ENCODE data around the gene KDM6B. TPM values are rescaled to one million over a fixed set of nuclear protein-coding genes. Genes with fewer than 3 reads are reported as not detected.

Gene KDM6B, protein sequence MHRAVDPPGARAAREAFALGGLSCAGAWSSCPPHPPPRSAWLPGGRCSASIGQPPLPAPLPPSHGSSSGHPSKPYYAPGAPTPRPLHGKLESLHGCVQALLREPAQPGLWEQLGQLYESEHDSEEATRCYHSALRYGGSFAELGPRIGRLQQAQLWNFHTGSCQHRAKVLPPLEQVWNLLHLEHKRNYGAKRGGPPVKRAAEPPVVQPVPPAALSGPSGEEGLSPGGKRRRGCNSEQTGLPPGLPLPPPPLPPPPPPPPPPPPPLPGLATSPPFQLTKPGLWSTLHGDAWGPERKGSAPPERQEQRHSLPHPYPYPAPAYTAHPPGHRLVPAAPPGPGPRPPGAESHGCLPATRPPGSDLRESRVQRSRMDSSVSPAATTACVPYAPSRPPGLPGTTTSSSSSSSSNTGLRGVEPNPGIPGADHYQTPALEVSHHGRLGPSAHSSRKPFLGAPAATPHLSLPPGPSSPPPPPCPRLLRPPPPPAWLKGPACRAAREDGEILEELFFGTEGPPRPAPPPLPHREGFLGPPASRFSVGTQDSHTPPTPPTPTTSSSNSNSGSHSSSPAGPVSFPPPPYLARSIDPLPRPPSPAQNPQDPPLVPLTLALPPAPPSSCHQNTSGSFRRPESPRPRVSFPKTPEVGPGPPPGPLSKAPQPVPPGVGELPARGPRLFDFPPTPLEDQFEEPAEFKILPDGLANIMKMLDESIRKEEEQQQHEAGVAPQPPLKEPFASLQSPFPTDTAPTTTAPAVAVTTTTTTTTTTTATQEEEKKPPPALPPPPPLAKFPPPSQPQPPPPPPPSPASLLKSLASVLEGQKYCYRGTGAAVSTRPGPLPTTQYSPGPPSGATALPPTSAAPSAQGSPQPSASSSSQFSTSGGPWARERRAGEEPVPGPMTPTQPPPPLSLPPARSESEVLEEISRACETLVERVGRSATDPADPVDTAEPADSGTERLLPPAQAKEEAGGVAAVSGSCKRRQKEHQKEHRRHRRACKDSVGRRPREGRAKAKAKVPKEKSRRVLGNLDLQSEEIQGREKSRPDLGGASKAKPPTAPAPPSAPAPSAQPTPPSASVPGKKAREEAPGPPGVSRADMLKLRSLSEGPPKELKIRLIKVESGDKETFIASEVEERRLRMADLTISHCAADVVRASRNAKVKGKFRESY (N-terminal part only)
- polyA plus RNA-seq (2012; ENCODE audit: insufficient read depth, insufficient read length, low read depth), result 28.2 TPM

DNA sequence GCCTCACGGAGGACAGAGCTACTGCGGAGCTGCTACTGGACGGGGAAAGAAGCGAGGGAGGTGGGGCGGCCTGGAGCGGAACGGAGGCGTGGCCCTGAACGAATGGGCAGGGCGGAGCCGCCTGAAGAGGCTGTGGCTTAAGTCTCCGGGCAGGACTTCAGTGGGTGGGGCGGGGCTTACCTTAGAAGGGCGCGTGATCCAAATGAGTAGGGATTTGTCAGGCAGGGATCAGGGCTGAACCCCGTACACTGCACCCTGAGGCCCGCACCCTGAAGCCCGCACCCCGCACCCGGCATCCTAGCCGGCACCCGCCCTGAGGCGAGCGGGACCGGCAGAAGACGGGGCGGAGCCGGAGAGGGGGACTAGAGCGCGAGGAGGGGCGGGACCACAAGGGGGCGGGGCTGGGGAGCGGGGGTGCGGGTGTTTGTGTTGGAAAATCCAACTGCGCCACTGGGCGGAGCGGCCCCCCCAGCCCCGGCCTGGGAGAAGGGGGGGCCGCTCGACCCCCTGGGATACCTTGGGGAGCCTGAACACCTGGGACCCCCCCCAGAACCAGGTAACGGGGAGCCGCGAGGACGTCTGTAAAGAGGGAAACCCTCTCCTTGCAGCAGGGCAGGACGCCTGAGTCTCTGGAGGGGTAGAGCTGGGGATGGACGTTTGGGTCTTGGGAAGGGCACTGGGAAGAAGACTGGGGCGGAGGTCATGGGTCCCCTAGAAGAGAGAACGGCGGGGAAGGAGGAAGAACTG, at the start of gene KDM6B:
Gene KDM6B, plus strand, starts transcription at position 423 of the 747 bp plus-strand sequence. CDS start 11,338 bp downstream, outside the sequence.
- H3K36me3 ChIP-seq, result no peaks in the 10 kb centered on the region
- H3K9me3 ChIP-seq, result no peaks in the 10 kb centered on the region
- TF ChIP-seq, protein P1, sequence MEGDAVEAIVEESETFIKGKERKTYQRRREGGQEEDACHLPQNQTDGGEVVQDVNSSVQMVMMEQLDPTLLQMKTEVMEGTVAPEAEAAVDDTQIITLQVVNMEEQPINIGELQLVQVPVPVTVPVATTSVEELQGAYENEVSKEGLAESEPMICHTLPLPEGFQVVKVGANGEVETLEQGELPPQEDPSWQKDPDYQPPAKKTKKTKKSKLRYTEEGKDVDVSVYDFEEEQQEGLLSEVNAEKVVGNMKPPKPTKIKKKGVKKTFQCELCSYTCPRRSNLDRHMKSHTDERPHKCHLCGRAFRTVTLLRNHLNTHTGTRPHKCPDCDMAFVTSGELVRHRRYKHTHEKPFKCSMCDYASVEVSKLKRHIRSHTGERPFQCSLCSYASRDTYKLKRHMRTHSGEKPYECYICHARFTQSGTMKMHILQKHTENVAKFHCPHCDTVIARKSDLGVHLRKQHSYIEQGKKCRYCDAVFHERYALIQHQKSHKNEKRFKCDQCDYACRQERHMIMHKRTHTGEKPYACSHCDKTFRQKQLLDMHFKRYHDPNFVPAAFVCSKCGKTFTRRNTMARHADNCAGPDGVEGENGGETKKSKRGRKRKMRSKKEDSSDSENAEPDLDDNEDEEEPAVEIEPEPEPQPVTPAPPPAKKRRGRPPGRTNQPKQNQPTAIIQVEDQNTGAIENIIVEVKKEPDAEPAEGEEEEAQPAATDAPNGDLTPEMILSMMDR (IDR thresholded peaks at IDR 0.05; ENCODE audit: low read depth, low read length), result no peak
- H3K27me3 ChIP-seq, result no peaks in the 10 kb centered on the region
- H3K4me3 ChIP-seq (ENCODE audit: low read depth, low read length), result peak within 1 kb of the TSS; percentile 56
- DNase-seq, result peak; percentile 84
- H3K4me1 ChIP-seq, result peaks cover 6% of the 10 kb centered on the region

DNA sequence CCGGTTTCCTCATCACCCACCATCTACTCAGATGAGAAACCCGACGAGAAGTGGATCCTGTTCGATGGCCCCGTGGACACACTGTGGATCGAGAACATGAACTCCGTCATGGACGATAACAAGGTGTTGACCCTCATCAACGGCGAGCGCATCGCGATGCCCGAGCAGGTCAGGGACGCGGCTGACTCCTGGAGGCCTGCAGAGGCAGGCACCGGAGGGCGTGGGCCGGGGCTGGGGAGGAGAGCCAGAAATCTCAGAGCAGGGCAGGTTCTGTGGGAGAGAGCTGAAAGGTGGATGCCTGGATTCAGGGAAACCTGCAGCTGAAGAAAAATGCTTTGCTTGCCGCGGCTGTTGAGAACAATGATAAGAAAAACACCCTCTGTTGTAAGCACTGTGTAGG, 47.2 kb upstream of the KDM6B start:
- Histone ChIP-seq H3K9me3 (no peaks in the 10 kb centered on the region), H3K36me3 (no peaks in the 10 kb centered on the region), H3K27me3 (no peaks in the 10 kb centered on the region), H3K4me3 (ENCODE audit: low read depth, low read length) (no peak overlapping the region), H3K4me1 (no peaks in the 10 kb centered on the region)
- TF ChIP-seq, protein P1 (IDR thresholded peaks at IDR 0.05; ENCODE audit: low read depth, low read length), result no peak
- no peak for DNase-seq

DNA sequence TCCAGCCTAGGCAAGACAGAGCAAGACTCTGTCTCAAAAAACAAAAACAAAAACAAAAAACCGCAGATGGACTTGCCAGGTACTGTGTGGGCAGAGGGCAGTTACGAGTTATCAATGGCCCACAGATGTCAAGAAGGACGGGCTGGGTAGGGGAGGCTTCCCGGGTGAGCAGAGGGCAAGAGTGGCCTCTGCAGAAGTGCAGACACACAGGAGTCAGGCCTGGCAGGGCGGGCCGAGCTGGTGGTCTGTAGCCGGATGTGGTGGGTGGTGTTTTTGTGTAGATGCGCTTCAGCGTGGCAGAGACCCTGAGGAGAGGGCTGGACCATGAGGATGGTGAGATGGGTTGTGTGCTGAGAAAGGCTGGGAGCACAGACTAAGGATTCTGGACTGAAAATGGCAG, 44.9 kb upstream of the KDM6B start:
- Histone ChIP-seq H3K36me3 (no peaks in the 10 kb centered on the region), H3K4me1 (no peaks in the 10 kb centered on the region), H3K9me3 (no peaks in the 10 kb centered on the region), H3K4me3 (ENCODE audit: low read depth, low read length) (no peak overlapping the region), H3K27me3 (no peaks in the 10 kb centered on the region)
- no peak for DNase-seq
- TF ChIP-seq, protein P1 (IDR thresholded peaks at IDR 0.05; ENCODE audit: low read depth, low read length), result no peak

DNA sequence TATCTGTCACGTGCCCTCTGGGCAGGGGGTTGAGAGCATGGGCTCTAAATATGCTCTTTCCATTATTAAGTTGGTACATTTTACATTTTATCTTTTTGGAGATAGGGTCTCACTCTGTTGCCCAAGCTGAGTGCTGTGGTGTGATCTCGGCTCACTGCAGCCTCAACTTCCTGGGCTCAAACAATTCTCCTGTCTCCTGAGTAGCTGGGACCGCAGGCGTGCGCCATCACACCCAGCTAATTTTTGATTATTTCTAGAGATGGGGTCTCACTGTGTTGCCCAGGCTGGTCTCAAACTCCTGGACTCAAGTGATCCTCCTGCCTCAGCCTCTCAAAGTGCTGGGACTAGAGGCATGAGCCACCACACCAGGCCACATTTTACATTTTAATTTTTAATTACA, 43.9 kb upstream of the KDM6B start:
- no peaks in the 10 kb centered on the region for H3K27me3 ChIP-seq
- TF ChIP-seq, protein P1 (IDR thresholded peaks at IDR 0.05; ENCODE audit: low read depth, low read length), result no peak
- no peaks in the 10 kb centered on the region for H3K9me3 ChIP-seq
- H3K4me3 ChIP-seq (ENCODE audit: low read depth, low read length), result no peak overlapping the region
- no peaks in the 10 kb centered on the region for H3K36me3 ChIP-seq
- DNase-seq, result no peak
- no peaks in the 10 kb centered on the region for H3K4me1 ChIP-seq

DNA sequence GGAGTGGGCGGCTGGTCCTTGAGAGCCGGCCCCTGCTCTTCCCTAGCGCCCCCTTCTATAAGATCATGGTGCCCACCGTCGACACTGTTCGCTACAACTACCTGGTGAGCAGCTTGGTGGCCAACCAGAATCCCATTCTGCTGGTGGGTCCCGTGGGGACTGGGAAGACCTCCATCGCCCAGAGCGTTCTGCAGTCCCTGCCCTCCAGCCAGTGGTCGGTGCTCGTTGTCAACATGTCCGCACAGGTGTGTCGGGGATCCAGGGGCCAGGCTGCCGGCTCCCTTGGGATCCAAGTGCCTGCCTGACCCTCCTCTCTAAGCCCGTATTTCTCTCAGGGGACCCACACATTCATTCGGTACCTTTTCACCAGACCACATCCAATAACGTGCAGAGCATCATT, 41.4 kb upstream of the KDM6B start:
- Histone ChIP-seq H3K4me1 (no peaks in the 10 kb centered on the region), H3K27me3 (no peaks in the 10 kb centered on the region), H3K36me3 (no peaks in the 10 kb centered on the region), H3K9me3 (no peaks in the 10 kb centered on the region), H3K4me3 (ENCODE audit: low read depth, low read length) (no peak overlapping the region)
- TF ChIP-seq, protein P1 (IDR thresholded peaks at IDR 0.05; ENCODE audit: low read depth, low read length), result no peak
- DNase-seq, result no peak
